Fibroblast of skin of left biceps (primary cell): ENCODE results near the gene PCDHAC2.
A peak's percentile ranks its signal among the peaks of the same experiment; 100 is the strongest.

Experiments
- DNase-seq, 2 experiments: peaks; one replicate each; pipeline ENCODE4 v3.0.0-alpha.2; 2013; ENCODE audit warnings: low read depth in 2 of 2

Gene PCDHAC2, protein sequence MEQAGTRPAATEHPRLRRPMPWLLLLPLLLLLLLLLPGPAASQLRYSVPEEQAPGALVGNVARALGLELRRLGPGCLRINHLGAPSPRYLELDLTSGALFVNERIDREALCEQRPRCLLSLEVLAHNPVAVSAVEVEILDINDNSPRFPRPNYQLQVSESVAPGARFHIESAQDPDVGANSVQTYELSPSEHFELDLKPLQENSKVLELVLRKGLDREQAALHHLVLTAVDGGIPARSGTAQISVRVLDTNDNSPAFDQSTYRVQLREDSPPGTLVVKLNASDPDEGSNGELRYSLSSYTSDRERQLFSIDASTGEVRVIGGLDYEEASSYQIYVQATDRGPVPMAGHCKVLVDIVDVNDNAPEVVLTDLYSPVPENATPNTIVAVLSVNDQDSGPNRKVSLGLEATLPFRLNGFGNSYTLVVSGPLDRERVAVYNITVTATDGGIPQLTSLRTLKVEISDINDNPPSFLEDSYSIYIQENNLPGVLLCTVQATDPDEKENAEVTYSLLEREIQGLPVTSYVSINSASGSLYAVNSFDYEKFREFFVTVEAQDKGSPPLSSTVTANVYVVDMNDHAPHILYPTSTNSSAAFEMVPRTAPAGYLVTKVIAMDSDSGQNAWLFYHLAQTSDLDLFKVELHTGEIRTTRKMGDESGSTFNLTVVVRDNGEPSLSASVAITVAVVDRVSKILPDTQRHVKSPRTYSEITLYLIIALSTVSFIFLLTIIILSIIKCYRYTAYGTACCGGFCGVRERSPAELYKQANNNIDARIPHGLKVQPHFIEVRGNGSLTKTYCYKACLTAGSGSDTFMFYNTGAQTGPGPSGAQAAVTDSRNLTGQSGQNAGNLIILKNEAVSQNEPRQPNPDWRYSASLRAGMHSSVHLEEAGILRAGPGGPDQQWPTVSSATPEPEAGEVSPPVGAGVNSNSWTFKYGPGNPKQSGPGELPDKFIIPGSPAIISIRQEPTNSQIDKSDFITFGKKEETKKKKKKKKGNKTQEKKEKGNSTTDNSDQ

DNA sequence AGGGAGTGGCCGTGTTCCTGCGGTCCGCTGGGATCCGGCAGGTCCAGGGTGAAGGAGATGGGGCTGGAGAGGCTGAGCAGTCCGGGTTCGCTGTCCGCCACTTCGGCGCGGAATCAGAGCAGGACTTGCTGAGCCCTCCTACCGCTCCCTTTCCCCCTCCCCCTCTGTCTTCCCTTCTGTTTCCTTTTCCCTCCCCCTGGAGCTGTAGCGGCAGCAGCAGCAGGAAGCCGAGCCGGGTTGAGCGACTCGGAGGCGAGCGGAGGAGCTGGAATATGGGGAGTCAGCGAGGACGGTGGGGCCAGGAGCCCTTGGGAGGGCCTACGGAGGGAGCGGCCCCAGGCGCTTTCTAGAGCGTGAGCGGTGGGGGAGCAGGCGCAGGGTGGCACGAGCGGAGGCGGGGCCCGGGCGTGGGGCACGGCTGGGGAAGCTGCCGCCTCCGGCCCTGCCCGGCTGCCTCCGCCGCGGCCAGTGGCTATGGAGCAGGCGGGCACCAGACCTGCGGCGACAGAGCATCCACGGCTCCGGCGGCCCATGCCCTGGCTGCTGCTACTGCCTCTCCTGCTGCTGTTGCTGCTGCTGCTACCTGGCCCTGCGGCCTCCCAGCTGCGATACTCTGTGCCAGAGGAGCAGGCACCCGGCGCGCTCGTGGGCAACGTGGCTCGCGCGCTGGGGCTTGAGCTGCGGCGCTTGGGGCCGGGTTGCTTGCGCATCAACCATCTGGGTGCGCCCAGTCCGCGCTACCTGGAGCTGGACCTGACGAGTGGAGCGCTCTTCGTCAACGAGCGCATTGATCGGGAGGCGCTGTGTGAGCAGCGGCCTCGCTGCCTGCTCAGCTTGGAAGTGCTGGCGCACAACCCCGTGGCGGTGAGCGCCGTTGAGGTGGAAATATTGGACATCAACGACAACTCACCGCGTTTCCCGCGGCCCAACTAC is at the start of gene PCDHAC2:
Gene PCDHAC2 (plus strand): TSS at position 184 of the 933 bp plus-strand sequence. CDS start 291 bp downstream, at position 475.
- no peak for DNase-seq

DNA sequence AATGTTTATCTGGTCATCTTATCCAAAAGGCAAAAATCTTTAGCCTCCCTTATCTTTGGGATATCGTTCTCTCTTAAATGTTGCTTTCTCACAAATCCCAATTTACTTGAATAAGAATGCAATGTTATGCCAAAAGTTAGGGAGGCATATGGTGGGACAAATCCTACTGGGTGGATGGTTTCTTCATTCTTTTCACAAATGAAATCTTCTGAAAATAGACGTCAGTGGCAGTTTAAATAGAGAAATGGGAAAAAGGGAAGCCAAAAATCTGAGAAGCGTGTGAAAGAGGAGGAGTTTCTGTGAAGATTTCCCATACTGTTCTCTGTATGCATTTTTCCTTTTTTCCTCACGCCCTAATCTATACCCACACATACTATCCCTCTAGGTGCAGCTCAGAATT is 42.7 kb upstream of the PCDHAC2 start:
- DNase-seq, result no peak

DNA sequence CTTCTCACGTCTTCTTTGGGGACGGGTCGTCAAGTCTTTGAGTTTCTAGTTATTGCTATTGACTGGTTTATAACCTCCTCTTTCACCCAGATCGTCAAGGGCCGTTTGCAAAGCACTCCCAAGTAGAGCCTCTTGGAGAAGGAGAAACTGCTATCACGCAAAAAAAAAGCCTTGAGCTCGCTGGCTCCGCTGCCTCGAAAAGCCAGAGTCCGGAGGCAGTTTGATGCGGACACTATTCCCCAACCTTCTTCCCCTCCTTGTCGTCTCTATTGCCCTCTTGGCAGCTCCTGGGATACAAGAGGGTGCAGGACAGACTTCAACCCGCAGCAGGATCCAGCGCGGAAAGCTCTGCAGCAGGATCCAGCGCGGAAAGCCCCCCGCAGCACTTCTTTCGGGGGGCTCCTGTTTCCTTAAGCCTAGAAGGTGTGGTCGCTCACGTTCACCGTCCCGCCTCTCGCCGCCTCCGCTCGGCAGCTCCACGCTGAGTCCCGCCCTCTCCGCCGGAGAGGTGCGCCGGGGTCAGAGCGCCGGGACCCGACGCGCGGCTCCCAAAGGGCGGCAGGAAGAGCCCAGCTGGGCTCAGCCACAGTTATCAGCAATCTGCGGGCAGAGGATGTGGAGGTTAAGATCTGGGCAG is 40.4 kb upstream of the PCDHAC2 start, which contains the start of gene PCDHAC1:
Gene PCDHAC1 (plus strand): TSS at position 494 of the 637 bp plus-strand sequence. CDS start 594 bp downstream, outside the sequence.
- DNase-seq, result no peak

DNA sequence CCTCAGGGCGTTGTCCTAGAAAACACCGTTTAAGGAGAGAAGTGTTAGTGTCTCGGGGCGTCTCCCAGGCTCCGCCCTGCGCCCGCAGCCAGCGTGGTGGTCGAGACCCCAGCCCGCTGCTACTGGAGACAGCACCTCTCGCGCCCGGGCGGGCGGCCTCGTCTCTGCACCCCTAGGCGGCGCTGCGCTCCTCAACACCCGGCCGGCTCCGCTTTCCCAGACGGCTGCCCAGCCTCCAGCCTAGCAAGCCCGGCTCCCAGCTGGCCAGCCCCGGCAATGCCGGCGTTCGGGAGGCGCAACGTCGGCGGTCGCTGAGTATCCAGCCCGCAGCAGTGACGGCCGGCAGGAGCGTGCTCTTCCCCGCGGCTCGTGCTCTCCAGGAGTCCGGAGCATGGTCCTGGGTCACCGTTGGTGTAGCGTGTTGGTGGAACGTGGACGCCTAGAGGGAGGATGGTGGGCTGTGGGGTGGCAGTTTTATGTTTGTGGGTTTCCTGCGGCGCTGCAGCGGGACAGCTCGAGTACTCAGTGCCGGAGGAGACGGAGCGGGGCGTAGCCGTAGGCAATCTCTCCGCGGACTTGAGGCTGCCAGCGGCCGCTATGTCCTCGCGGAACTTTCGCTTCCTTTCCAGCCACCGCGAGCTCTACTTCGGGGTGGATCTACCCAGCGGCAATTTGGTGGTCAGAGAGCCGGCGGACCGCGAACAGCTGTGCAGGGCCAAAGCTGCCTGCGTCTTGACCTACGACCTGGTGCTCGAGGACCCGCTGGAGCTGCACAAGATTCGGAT is 39.6 kb upstream of the PCDHAC2 start:
- peak in 1 of 2 experiments; percentile 5 for DNase-seq

DNA sequence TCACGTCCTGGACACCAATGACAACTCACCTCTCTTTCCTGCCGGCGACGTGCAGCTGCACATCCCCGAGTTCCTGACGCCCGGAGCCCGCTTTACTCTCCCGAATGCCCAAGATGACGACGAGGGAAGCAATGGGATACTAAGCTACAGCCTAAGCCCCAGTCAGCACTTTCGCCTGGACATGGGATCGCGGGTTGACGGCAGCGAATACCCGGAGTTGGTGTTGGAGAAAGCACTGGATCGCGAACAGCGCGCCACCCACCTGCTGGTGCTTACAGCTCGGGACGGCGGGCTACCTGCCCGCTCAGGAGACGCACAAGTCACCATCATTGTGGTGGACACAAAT is 39.1 kb upstream of the PCDHAC2 start:
- no peak for DNase-seq

DNA sequence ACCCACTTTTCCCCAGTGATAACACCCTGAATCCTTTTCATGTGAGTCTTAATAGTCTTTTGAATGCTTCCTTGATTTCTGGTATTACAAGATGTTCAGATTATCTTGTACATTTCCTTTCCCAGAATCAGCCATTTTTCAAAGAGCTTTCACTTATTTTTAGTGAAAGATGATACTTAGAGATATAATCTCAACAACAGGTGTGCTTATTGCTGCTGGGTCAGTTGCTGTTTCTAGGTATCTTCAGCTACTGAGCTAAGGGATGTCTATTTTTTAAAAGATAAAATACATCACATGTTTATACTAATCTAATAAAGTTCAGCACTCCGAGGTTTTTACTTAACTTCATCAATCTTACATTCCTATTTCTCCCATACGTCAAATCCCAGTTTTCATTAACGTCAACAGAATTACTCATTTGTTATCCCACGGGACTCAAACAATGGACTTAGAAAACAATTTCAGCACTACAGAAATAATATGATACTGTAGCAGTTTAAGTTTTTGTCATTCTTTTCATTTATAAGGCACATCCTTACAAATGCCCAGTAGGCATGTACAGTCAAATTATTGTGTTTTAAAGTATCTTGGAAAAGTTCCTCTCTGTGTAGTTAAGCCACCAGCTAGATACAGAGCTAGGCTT is 31.2 kb upstream of the PCDHAC2 start:
- DNase-seq, result no peak

DNA sequence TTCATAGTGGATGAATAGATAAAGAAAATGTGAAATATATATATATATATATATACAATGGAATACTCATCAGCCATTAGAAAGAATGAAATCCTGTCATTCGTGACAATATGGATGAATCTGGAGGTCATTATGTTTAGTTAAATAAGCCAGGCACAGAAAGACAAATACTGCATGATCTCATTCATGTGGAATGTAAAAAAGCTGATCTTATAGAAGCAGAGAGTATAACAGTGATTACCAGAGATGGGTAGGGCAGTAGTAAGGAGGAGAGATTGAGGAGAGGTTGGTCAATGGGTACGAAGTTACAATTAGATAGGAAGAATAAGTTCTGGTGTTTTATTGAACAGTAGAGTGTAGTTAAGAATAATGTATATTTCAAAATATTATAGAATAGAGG is 19.7 kb upstream of the PCDHAC2 start:
- no peak for DNase-seq

DNA sequence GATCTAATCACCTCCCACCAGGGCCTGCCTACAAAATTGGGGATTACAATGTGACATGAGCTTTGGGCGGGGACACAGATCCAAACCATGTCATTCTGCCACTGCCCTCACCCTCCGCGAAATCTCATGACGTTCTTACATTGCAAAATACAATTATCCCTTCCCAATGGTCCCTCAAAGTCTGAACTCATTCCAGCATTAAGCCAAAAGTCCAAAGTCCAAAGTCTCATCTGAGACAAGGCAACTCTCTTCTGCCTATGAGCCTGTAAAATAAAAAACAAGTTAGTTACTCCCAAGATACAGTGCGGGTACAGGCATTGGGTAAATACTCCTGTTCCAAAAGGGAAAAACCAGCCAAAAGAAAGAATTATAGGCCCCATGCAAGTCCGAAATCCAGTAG is 14.6 kb upstream of the PCDHAC2 start:
- DNase-seq, result no peak

DNA sequence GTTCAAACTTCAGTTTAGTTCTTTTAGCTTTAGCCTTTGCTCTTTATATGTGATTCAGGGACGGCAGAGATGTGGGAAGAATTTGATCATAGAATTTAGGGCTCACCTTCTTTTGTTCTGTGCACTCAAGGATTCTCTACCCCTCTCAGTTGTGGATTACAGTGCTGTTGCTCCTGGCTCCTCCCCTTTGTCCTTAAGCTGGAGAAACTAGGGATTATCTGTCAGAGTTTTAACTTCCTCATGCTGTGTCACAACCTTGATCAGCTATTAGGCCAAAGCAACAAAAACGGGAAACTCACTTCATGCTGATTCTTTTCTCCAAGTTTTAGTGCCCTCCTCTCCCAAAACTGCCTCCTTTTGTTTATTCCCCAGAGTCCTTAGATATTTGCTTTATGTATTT is 13.0 kb upstream of the PCDHAC2 start:
- DNase-seq, result no peak

DNA sequence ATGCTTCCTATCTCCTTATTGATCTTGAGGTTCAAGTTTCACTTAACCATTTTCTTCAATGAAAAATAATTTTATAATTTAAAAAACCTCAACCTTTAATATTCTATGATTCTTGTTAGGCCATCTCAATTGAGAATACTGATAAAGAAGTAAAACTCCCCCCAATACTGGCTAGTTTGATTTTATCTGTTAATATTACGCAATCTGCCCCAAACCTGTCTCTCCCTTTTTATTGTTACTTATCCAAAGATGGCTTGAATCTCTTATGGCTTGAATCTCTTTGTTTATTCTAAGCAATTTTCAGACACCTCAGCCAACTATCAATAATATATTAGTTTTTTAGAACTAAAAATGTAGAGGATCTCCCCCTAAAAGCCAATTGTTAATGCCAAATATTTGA is 4.1 kb upstream of the PCDHAC2 start:
- no peak for DNase-seq

DNA sequence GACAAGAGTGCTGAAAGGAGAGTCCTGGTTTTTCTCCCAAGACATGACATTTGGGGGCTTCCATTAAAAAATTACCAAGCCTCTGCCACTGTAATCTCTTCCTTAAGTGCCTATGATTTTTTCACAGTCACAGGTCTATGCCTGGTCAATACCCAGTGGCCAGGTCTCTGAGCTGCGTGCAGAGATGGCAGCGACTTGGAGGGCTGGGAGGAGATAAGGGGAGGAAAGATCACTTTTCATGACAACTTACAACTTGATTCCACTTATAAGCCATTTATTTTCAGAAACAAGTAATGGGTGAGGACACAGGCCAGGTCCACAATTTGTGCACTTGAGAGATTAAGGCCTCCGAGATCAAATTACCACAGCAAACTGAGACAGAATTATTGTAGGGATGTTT is 1.9 kb upstream of the PCDHAC2 start:
- no peak for DNase-seq

DNA sequence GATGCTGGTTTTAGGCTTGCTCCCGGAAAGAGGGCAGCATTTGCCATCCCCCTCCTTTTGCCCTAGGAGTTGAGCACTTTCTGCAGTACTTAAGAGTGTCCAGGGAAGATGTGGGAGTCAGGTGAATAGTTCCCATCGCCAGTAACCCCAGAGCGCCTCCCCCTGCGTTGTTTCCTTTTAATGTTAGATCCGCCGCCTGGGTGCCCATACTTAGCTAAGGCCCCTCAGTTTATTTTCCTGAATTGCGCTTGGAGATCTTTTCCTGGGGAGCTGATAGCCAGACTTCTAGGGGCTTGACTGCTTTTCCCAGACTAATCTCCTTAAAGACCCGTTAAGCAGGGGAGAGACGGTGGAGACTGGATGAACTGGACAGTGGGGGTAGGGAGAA is 377 bp upstream of the PCDHAC2 start:
- no peak for DNase-seq

DNA sequence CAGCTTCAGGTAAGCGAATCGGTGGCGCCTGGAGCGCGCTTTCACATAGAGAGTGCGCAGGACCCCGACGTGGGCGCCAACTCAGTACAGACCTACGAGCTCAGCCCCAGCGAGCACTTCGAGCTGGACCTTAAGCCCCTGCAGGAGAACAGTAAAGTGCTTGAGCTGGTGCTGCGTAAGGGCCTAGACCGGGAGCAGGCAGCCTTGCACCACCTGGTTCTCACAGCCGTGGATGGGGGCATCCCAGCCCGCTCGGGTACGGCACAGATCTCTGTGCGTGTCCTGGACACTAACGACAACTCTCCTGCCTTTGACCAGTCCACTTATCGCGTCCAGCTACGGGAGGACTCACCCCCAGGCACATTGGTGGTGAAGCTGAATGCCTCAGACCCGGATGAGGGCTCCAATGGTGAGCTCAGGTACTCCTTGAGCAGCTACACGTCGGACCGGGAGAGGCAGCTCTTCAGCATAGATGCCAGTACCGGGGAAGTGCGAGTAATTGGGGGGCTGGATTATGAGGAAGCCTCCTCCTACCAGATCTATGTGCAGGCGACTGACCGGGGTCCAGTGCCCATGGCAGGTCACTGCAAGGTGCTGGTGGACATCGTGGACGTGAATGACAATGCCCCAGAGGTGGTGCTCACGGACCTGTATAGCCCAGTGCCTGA is 1.1 kb downstream of the PCDHAC2 start:
- DNase-seq, result no peak

DNA sequence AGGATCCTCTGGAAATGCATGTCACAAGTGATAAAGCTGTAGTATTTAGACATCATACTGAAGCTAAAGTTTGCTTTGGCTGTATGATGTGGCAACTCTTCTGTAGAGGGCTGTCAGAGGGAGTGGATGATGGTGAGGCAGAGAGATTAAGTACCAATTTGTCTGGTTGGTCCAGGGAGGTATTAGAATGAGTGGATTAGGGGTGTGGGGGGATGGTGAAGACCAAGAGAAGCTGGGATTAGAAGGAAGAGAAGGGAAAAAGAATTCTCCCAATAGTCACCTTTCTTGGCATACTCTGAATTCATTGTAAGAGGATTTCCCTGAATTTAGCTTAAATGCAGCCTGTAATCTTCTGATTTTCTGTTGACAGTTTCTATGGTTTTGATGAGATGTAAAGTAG is 3.6 kb downstream of the PCDHAC2 start:
- no peak for DNase-seq

DNA sequence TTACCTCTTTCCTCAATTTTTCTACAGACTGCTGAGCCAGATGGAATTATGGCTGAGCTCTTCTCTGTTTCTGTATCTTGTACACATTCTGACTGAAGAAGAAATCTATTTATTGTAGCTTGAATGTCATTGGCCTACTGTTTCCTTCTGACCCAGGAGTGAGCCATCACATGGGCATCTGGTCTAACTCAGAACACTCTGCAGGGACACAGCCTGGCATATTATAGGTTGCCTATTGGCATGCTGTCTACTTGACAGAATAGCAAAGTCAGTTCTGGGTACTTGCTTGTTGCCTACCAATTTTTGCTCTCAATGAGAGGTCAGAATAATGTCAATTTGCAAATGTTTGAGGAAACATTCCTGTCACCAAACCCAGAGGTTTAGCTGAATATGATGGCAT is 7.3 kb downstream of the PCDHAC2 start:
- no peak for DNase-seq

DNA sequence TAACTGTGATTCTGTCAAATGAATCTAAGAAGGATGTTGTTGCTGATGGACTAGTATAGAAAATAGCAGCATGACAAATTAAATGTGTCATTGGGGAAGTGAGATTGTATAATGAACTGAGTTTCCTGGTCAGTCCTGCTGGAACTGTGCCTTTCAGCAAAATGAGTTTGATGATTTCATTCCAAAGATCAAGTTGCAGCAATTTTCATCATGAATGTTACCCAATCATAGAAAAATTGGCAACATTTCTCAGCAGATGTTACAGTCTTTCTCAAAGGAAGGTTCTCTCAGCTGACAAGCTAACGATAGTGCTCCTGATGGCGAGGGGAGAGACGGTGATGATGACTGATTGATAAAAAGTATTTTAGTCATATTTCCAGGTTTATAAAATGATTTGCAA is 10.7 kb downstream of the PCDHAC2 start:
- peak; percentile 19 to 38 for DNase-seq

DNA sequence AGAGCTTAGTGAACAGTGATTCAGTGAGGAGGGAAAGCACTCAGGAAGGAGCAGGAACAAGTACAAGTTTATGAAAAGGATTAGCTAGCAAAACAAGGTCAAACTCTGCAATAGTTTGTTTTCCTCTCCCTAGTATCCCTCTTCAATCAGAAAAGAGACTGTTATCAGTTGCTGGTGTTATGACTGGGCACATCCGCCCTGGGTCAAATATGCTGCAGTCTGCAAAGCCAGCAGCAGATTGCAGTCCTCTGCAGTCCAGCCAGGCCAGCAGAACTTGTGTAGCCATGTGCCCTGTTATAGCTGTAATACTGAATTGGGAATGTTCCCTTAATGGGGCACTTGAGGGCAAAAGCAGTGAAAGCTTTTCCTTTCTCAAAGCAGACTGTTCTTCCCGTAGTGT is 12.0 kb downstream of the PCDHAC2 start:
- no peak for DNase-seq

DNA sequence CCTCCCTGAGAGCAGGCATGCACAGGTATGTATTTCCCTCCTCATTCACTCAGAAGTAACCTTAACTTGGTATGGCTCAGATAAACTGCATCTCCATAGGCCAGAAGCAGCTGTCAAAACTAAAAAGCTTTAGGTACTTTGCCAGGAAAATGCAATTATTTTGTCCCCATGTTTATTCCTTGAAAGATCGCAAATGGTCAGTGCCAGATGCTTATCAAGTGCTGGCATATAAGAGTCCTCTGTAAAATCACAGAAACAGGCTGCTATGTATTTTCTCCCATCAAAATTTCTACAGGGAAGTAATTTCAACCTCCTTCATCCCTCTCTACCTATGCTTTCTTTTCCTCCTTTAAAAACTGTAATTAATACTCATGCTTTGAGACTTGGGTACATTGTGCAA is 12.7 kb downstream of the PCDHAC2 start:
- no peak for DNase-seq

DNA sequence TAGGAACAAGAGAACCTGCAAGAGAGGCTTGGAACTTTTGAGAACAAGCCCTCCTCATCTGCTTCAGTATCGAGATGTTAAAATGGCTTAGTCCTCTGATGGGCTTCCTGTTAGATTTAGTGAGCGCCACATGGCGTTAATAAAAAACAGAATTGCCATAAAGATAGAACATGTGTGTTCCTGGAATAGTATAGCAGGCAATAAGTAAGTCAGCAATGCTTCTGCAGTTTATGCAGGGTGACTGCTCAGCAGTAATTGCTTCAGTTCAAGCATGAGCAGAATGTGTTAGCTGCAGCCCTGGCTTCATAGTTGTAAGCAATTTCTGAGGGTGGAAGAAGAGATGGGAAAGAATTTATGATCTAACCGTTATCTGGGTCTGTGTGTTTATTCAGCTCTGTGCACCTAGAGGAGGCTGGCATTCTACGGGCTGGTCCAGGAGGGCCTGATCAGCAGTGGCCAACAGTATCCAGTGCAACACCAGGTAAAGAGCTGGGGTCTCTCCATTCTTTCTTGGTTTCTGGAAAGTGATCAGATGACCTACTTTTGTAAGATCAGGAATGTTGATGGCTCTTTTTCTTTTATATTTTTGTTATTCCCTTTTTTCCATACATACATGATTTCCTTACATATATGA is 15.9 kb downstream of the PCDHAC2 start:
- no peak for DNase-seq
